SU-DHL-6 (cell line): ENCODE data around the gene SCRG1.

Source experiments
- EZH2phosphoT487 ChIP-seq: fragments of 200-600 bp; sonication (generic), shearing (Covaris generic); conservative IDR thresholded peaks from 2 replicates; pipeline ENCODE4 v1.6.1; 2018; ENCODE audit warnings: mild to moderate bottlenecking, antibody characterized with exemption, low read length, moderate library complexity, mixed read lengths
- TF ChIP-seq, protein P1 (sequence below): fragments of 200-600 bp; sonication (generic); IDR thresholded peaks from one replicate; pipeline ENCODE4 v1.5.1; 2017; ENCODE audit warnings: antibody characterized with exemption, mild to moderate bottlenecking, low read length, moderate library complexity; ENCODE audit not compliant: insufficient read depth, poor library complexity, severe bottlenecking

GRCh38 chr4:173405840-173406606 lies 7.1 kb upstream of the SCRG1 start:
- TF ChIP-seq, protein P1, sequence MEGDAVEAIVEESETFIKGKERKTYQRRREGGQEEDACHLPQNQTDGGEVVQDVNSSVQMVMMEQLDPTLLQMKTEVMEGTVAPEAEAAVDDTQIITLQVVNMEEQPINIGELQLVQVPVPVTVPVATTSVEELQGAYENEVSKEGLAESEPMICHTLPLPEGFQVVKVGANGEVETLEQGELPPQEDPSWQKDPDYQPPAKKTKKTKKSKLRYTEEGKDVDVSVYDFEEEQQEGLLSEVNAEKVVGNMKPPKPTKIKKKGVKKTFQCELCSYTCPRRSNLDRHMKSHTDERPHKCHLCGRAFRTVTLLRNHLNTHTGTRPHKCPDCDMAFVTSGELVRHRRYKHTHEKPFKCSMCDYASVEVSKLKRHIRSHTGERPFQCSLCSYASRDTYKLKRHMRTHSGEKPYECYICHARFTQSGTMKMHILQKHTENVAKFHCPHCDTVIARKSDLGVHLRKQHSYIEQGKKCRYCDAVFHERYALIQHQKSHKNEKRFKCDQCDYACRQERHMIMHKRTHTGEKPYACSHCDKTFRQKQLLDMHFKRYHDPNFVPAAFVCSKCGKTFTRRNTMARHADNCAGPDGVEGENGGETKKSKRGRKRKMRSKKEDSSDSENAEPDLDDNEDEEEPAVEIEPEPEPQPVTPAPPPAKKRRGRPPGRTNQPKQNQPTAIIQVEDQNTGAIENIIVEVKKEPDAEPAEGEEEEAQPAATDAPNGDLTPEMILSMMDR = no peak
- no peak for TF ChIP-seq EZH2phosphoT487
